Astrocyte of the cerebellum (primary cell): ENCODE results near the gene SETD1A.
A peak's percentile ranks its signal among the peaks of the same experiment; 100 is the strongest.

Source experiments
- DNase-seq: peaks from one replicate; pipeline ENCODE4 v3.0.0-alpha.2; 2011; ENCODE audit warnings: low read depth
- H3K4me3 ChIP-seq: 2 replicates; pipeline ENCODE4 v1.5.1; 2011; ENCODE audit warnings: mild to moderate bottlenecking, low read depth, low read length, moderate library complexity
- CTCF ChIP-seq: IDR thresholded peaks from 2 replicates; pipeline ENCODE4 v1.5.1; 2012; ENCODE audit warnings: low read length, low read depth, moderate library complexity, mild to moderate bottlenecking; ENCODE audit errors: missing control alignments
- in situ Hi-C: cut with HindIII; loops from 2 replicates; pipeline ENCODE4 v1.10.0; 2017; ENCODE audit warnings: low sequenced_read_pairs

SETD1A gene

GRCh38 chr16:30996324-30996984, 38.9 kb downstream of the SETD1A start:
- in situ Hi-C loops, result no loop called here
- DNase-seq, result no peak
- no peak for TF ChIP-seq CTCF
- H3K4me3 ChIP-seq, result peak overlapping the region; percentile 39

DNA sequence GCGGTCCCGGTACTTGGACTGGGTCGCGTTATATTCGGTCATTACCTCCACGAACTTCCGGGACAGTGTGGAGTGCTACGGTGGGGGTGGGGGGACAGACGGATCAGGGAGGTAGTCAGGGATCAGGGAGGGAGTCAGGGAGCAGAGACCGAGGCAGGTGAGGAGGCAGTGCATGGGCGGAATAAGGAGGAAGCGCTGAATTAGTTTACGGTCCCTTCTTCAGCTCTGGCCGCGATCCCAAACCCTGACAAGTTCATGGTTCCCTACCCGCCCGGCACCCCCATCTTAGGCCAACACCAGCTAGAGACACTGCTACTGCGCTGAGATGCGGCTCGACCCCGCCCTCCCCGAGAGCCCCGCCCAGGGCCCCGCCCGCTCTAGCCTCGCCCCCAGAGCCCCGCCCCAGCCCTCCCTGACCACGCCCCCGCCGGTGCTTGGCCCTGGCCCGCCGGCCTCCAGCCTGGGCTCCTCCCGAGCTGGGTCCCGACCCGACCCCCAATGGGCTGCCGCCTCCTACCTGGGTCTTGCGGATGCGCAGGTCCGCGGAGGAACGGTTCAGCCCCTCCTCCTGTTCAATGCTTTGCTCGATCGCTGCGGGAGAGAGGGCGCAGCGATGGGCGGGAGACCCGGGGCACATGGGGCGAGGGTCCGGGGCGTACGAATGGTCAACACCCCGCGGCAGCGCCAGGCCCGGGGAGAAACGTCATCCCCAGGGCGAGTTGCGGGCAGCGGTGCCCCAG, 39.6 kb downstream of the SETD1A start:
- peak overlapping the region; percentile 39 for H3K4me3 ChIP-seq
- DNase-seq, result no peak
- in situ Hi-C loops, result no loop called here
- no peak for TF ChIP-seq CTCF

- in situ Hi-C loops, result no loop called here
- peak overlapping the region; percentile 39 for H3K4me3 ChIP-seq
- peak; percentile 48 for DNase-seq
- no peak for TF ChIP-seq CTCF
These were observed 40.5 kb downstream of the SETD1A start for GRCh38 chr16:30997725-30998711.

GRCh38 chr16:30998852-30999761, 41.6 kb downstream of the SETD1A start:
- no peak for TF ChIP-seq CTCF
- no peak for DNase-seq
- in situ Hi-C loops, result no loop called here
- H3K4me3 ChIP-seq, result no peak overlapping the region

- TF ChIP-seq CTCF, result no peak
- H3K4me3 ChIP-seq, result no peak overlapping the region
- in situ Hi-C loops, result loop anchor here (5.0 kb wide), 1 partner anchor 61 kb away; no protein-coding TSS in a partner anchor
- no peak for DNase-seq
These were observed 43.3 kb downstream of the SETD1A start for GRCh38 chr16:31000671-31001382.
